ENCODE measurements around the gene WNK1.

- TF ChIP-seq CTCF (optimal IDR thresholded peaks at IDR 0.05 in 1 of 3, IDR thresholded peaks at IDR 0.05 in 1 of 3, conservative IDR thresholded peaks at IDR 0.05 in 1 of 3; ENCODE audit: extremely low read depth in 1 of 3, insufficient read depth in 2 of 3, low read length in 3 of 3) (no peak), EZH2 (IDR thresholded peaks at IDR 0.05; ENCODE audit: low read length) (no peak)
Measured at GRCh38 chr12:788288-788687, 35.9 kb downstream of the WNK1 start.

All from keratinocyte (primary cell).